Endothelial cell of umbilical vein (primary cell): ENCODE measurements around the gene TES. TPM values are rescaled to one million over a fixed set of nuclear protein-coding genes. Genes with fewer than 3 reads are reported as not detected.

Experiments
- BruUV-seq: library from RNA; stranded (reverse); fragments of 400-500 nt; replicated peaks from 2 replicates; lab custom pipeline; 2021; lab: Mats Ljungman, UMichigan
- CTCF ChIA-PET: fragments of 300-600, 350-600 bp; sonication (Branson Sonifier 250); formaldehyde crosslinking; loops from one replicate; lab custom pipeline; 2021; ENCODE audit warnings: antibody characterized with exemption, inconsistent platforms; lab: Charles Lee
- POLR2A ChIA-PET: fragments of 300-600, 350-600 bp; sonication (Branson Sonifier 250); formaldehyde crosslinking; loops from one replicate; lab custom pipeline; 2021; ENCODE audit warnings: antibody characterized with exemption, inconsistent platforms; lab: Charles Lee
- DNase-seq: peaks from one replicate; pipeline ENCODE4 v3.0.0-alpha.2; 2011; ENCODE audit warnings: low read depth, low spot score
- FAIRE-seq: peaks from 2 replicates; lab custom pipeline; 2011; peaks lifted over from hg19 to GRCh38; lab: Jason Lieb, UNC
- H2AFZ ChIP-seq: 2 replicates; pipeline ENCODE4 v1.6.0; 2012; ENCODE audit warnings: low read depth, low read length, control low read depth, inconsistent platforms
- H3K27ac ChIP-seq: 2 replicates; pipeline ENCODE4 v1.5.1; 2011; ENCODE audit warnings: low read depth, mild to moderate bottlenecking, control low read depth, low read length, moderate library complexity; ENCODE audit not compliant: insufficient read depth
- H3K27me3 ChIP-seq, 2 experiments: 2 replicates each; pipeline versions ENCODE4 v1.6.0 to v1.6.1; 2011; ENCODE audit warnings: low read length in 2 of 2, mixed read lengths in 1 of 2; ENCODE audit not compliant: control insufficient read depth in 2 of 2, insufficient read depth in 2 of 2
- H3K36me3 ChIP-seq, 2 experiments: 2 replicates in 1 of 2; 3 replicates in 1 of 2; pipeline ENCODE4 v1.5.1; 2011; ENCODE audit warnings: low read length in 2 of 2, mild to moderate bottlenecking in 1 of 2, moderate library complexity in 1 of 2; ENCODE audit not compliant: control insufficient read depth in 2 of 2, insufficient read depth in 2 of 2; ENCODE audit errors: extremely low read depth in 1 of 2
- H3K4me1 ChIP-seq: 3 replicates; pipeline ENCODE4 v1.5.1; 2011; ENCODE audit warnings: mild to moderate bottlenecking, low read length; ENCODE audit not compliant: control insufficient read depth, insufficient read depth; ENCODE audit errors: extremely low read depth
- H3K4me2 ChIP-seq: 2 replicates; pipeline ENCODE4 v1.6.1; 2011; ENCODE audit warnings: low read length, control low read depth, mixed read lengths; ENCODE audit not compliant: insufficient read depth
- H3K4me3 ChIP-seq, 3 experiments: fragments of 200-600 bp in 1 of 3; sonication (generic), shearing (Covaris generic) in 1 of 3; replicated peaks in 1 of 3; 2 replicates each; pipeline ENCODE4 v1.5.1; 2011 to 2016; ENCODE audit warnings: control low read depth in 3 of 3, low read length in 3 of 3, mild to moderate bottlenecking in 2 of 3, inconsistent platforms in 1 of 3, low read depth in 1 of 3, moderate library complexity in 1 of 3; ENCODE audit not compliant: insufficient read depth in 1 of 3
- H3K79me2 ChIP-seq: 2 replicates; pipeline ENCODE4 v1.6.0; 2012; ENCODE audit warnings: low read length, inconsistent platforms; ENCODE audit not compliant: control insufficient read depth, insufficient read depth
- H3K9ac ChIP-seq: replicated peaks from 2 replicates; pipeline ENCODE3; 2011; ENCODE audit warnings: low read length, control low read depth; ENCODE audit not compliant: insufficient read depth; ENCODE audit errors: extremely low read depth
- H3K9me1 ChIP-seq: replicated peaks from 3 replicates; pipeline ENCODE4 v1.6.0; 2011; ENCODE audit warnings: mild to moderate bottlenecking, low read length; ENCODE audit not compliant: control insufficient read depth, insufficient read depth; ENCODE audit errors: extremely low read depth
- H3K9me3 ChIP-seq: replicated peaks from 2 replicates; pipeline ENCODE4 v1.5.1; 2012; ENCODE audit warnings: low read length, inconsistent platforms; ENCODE audit not compliant: control insufficient read depth, insufficient read depth
- H4K20me1 ChIP-seq: replicated peaks from 2 replicates; pipeline ENCODE3; 2011; ENCODE audit warnings: mild to moderate bottlenecking, low read length; ENCODE audit not compliant: control insufficient read depth, insufficient read depth; ENCODE audit errors: extremely low read depth
- EZH2 ChIP-seq: IDR thresholded peaks from 2 replicates; pipeline ENCODE4 v1.6.1; 2012; ENCODE audit warnings: borderline replicate concordance, low read depth, mild to moderate bottlenecking, moderate library complexity, low read length, inconsistent platforms; ENCODE audit not compliant: severe bottlenecking
- FOS ChIP-seq: IDR thresholded peaks from 2 replicates; pipeline ENCODE4 v1.6.1; 2011; ENCODE audit warnings: mild to moderate bottlenecking, low read length, moderate library complexity, borderline replicate concordance; ENCODE audit not compliant: insufficient read depth
- GATA2 ChIP-seq: IDR thresholded peaks from 2 replicates; pipeline ENCODE4 v1.7.0; 2011; ENCODE audit warnings: low read depth, mild to moderate bottlenecking, moderate library complexity, mixed read lengths, low read length; ENCODE audit not compliant: insufficient read length, insufficient read depth
- JUN ChIP-seq: IDR thresholded peaks from 2 replicates; pipeline ENCODE4 v1.6.1; 2011; ENCODE audit warnings: borderline replicate concordance, low read depth; ENCODE audit not compliant: insufficient read length, insufficient read depth
- POLR2A ChIP-seq: IDR thresholded peaks from 2 replicates; pipeline ENCODE4 v1.6.1; 2012; ENCODE audit warnings: low read depth, mild to moderate bottlenecking, control low read depth, low read length
- POLR2AphosphoS5 ChIP-seq: IDR thresholded peaks from 2 replicates; pipeline ENCODE4 v1.6.1; 2012; ENCODE audit warnings: low read depth, mild to moderate bottlenecking, control low read depth, low read length, moderate library complexity; ENCODE audit not compliant: insufficient read depth
- dilution Hi-C: fragments of 300-500 bp; cut with MboI; formaldehyde crosslinking; loops from one replicate; pipeline ENCODE4 v1.15.0; 2019; ENCODE audit warnings: low sequenced_read_pairs; ENCODE audit not compliant: extremely low pct_ligation_motif_present
- intact Hi-C: fragments of 100-400 bp; cut with micrococcal nuclease; formaldehyde crosslinking; loops from one replicate; pipeline ENCODE4 v1.10.0; 2022
- polyA plus RNA-seq, 4 experiments: library from polyadenylated mRNA; depleted of rRNA in 3 of 4; stranded (reverse) in 3 of 4; unstranded in 1 of 4; fragments of >200 nt; gene quantifications; 2 replicates each; pipeline versions ENCODE4 v1.2.1 to v1.2.3, GENCODE V29; 2011 to 2012; ENCODE audit warnings: missing spikeins in 1 of 4
- total RNA-seq: library from RNA; stranded (reverse); gene quantifications from 2 replicates; pipeline ENCODE4 v1.2.3, GENCODE V29; 2021

The TES gene
- total and polyA plus RNA-seq, 2 donors (not counting 3 experiments of a cell fraction or from before 2014, with no cell fraction given) = 35.3 to 50.5 TPM

DNA sequence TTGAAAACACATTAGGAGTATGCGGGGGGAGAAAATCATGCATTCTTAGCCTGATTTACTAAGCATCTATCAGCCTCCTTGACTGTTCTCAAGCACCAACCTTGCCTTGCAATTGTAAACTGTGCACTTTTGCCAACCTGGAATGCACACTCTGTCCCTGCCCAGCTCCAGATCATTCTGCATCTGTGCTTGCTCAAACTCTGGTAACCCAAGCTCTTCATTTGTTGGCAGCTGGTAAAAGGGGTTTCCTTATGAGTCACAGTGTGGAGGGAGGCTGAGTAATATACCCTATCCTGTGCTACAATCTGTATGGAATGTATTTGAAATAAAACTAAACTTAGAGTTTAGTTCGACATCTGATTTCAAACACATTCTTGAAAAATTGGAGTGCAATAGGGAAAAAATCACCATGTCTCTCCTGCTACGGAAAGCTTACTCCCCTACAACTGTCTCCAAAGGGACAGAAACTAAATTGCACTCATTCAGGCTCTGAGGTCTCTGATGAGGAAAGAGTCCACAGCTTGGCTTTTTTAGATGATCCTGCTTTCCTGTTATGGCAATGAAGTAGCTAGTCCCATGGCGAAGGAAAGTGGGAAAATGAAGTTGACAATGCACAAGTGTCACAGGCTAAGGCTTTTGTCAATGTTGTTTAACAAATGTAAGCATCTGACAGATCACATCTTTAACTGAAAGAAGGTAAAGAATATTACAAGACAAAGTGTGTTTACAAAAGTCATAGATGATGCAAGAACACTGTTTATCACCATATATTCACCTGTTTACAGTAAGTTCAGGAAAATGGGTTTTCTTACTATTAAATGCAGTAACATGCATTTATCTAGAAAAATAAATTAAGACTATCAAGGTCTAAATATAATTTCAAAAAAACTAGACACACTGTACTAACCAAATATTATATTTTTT lies 61.9 kb downstream of the TES start:
- ChIA-PET CTCF (interaction anchor here (0.9 to 3.9 kb wide), 13 partner anchors 12 to 319 kb away, joined by 3 to 18 read pairs (median 5); partner anchors contain the start of gene CAV1), POLR2A (interaction anchor here (1.3 kb wide), 1 partner anchor 50 kb away, joined by 4 read pairs; no protein-coding TSS in a partner anchor)
- H4K20me1 ChIP-seq = no peaks in the 10 kb centered on the region
- peak overlapping the region; percentile 73 for H3K9ac ChIP-seq
- intact Hi-C loops (loop anchor here (1.0 to 5.0 kb wide), 5 partner anchors 8 to 170 kb away; no protein-coding TSS in a partner anchor), dilution Hi-C loops (loop anchor here (25.0 kb wide), 1 partner anchor 240 kb away; no protein-coding TSS in a partner anchor)
- H3K4me1 ChIP-seq = peaks cover 57% of the 10 kb centered on the region
- H3K27me3 ChIP-seq = no peaks in the 10 kb centered on the region
- BruUV-seq = TSS peak; percentile 98
- no peak overlapping the region for H2AFZ ChIP-seq
- H3K79me2 ChIP-seq = peaks cover 82% of the 10 kb centered on the region
- H3K4me2 ChIP-seq = peak overlapping the region; percentile 84
- peak; percentile 81 for FAIRE-seq
- TF ChIP-seq POLR2AphosphoS5 (peak; percentile 91), FOS (peak; percentile 97), JUN (peak; percentile 94), GATA2 (peak; percentile 59), POLR2A (no peak), EZH2 (no peak)
- H3K4me3 ChIP-seq = peak overlapping the region in 1 of 3 experiments; percentile 48
- peak; percentile 94 for DNase-seq
- no peaks in the 10 kb centered on the region for H3K9me3 ChIP-seq
- H3K9me1 ChIP-seq = no peaks in the 10 kb centered on the region
- H3K36me3 ChIP-seq = peaks cover 0 to 2% of the 10 kb centered on the region in 2 experiments
- peak overlapping the region; percentile 90 for H3K27ac ChIP-seq
